Astrocyte (in vitro differentiated cells and primary cell): ENCODE data around the gene PRKD2.

Experiments
- EZH2 ChIP-seq: IDR thresholded peaks from 2 replicates; pipeline ENCODE4 v1.6.1; 2012; ENCODE audit warnings: mild to moderate bottlenecking, low read length, inconsistent platforms; ENCODE audit not compliant: insufficient read depth
- TF ChIP-seq, protein P1 (sequence below): IDR thresholded peaks from 2 replicates; pipeline ENCODE4 v1.5.1; 2011; ENCODE audit warnings: low read depth, mild to moderate bottlenecking, inconsistent platforms, low read length, moderate library complexity; ENCODE audit not compliant: insufficient read depth

DNA sequence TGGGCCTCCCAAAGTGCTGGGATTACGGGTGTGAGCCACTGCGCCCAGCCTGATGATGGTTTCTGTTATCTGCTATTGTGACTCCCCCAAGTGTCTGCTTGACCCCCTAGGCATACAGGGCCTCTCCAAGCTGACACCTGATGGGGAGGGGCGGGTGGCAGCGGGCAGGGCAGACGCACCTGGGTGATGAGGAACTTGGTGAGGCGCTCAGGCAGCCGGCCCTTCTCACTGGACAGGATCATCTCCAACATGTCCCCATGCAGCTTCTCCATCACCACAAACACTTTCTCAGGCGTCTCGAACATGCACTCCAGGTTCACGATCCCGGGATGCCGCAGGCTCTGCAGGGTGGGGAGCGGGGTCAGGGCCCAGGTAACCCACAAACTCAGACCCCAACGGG, 27.6 kb downstream of the PRKD2 start:
- TF ChIP-seq, protein P1, sequence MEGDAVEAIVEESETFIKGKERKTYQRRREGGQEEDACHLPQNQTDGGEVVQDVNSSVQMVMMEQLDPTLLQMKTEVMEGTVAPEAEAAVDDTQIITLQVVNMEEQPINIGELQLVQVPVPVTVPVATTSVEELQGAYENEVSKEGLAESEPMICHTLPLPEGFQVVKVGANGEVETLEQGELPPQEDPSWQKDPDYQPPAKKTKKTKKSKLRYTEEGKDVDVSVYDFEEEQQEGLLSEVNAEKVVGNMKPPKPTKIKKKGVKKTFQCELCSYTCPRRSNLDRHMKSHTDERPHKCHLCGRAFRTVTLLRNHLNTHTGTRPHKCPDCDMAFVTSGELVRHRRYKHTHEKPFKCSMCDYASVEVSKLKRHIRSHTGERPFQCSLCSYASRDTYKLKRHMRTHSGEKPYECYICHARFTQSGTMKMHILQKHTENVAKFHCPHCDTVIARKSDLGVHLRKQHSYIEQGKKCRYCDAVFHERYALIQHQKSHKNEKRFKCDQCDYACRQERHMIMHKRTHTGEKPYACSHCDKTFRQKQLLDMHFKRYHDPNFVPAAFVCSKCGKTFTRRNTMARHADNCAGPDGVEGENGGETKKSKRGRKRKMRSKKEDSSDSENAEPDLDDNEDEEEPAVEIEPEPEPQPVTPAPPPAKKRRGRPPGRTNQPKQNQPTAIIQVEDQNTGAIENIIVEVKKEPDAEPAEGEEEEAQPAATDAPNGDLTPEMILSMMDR = no peak
- TF ChIP-seq EZH2 = no peak
